ENCODE data around the gene DYNC2LI1.

Gene DYNC2LI1

GRCh38 chr2:43851011-43851980 is 77.5 kb downstream of the DYNC2LI1 start:
- no peak for ATAC-seq

- no peak for ATAC-seq
Measured at GRCh38 chr2:43852196-43852730, 78.4 kb downstream of the DYNC2LI1 start.

GRCh38 chr2:43853141-43854081 is 79.6 kb downstream of the DYNC2LI1 start:
- ATAC-seq, result no peak

GRCh38 chr2:43854671-43855070 is 80.8 kb downstream of the DYNC2LI1 start:
- ATAC-seq, result no peak

- ATAC-seq, result no peak
Measured at GRCh38 chr2:43855292-43855691, 81.5 kb downstream of the DYNC2LI1 start.

All from activated CD4-positive, CD25-positive, alpha-beta regulatory T cell treated with anti-CD3 and anti-CD28 coated beads, Interleukin-2, amount 50 U/mL, for 24 hours (primary cell).